ENCODE data around the gene ZNF138. TPM values are rescaled to one million over a fixed set of nuclear protein-coding genes. Genes with fewer than 3 reads are reported as not detected.
"Not testable (repeated sequence)": the region's sequence is repeated elsewhere in the genome, so short reads cannot be mapped to it uniquely, and the experiment has no call there.

ZNF138 gene
- total RNA-seq, 1 donor from 2014 or later, result 5.1 TPM

DNA sequence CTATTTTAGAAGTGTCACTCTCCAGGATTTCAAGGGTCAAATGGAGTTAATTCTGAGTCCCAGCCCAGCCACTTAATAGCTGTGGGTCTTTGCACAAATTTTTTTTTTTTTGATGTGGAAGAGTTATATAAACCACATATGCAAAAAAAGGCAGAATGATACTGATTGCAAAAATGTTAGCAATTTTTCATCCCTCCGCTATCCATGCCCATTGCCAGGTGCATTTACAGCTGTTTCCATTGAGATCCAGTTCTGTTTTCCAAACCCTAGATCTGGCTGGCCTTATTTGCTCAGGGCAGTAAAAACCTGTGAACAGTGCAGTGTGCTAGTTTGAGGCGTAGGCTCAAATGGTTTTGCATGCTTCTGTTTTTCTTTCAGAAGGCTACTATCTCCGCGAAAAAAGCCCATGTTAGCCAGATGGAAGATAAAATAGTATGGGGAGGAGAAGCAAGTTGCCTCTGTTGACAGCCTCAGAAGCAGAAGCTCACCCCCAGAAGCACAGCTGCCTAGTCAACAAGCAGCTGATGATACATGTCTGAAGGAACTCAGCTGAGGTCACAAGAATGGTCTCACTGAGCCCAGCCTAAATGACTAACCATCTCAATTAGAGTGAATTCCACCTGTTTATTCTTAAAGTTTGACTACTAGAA is 997 bp upstream of the ZNF138 start:
- intact Hi-C loops (cut with micrococcal nuclease), result no loop called here
- TF ChIP-seq CTCF (IDR thresholded peaks at IDR 0.05; ENCODE audit: borderline replicate concordance), result no peak
- Histone ChIP-seq H3K4me3 (no peak overlapping the region), H3K9me3 (replicated peaks) (no peaks in the 10 kb centered on the region), H3K4me1 (peaks cover 25% of the 10 kb centered on the region), H3K36me3 (no peaks in the 10 kb centered on the region), H3K27ac (replicated peaks) (no peak overlapping the region), H3K27me3 (ENCODE audit: low read depth) (no peaks in the 10 kb centered on the region)
- no peak for DNase-seq

DNA sequence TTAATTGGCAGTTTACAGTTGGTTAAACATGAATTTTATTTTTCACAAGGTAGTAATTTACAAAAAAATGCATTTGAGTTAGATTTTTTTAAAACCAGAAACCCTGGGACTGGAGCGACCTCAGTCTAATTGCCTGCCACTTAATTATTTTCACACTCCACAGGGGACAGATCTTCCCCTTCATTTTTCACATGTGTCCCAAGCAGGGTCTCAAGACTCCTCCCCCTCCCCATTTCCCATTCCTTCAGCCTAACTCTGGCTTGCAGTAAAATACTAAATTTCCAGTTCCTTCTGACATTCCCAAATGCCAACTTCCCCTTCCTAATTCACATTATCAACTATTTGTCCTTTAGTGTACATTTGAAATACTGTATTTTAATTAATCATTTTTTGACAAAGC is 948 bp downstream of the ZNF138 start:
- no peak for DNase-seq
- no peak for TF ChIP-seq CTCF (IDR thresholded peaks at IDR 0.05; ENCODE audit: borderline replicate concordance)
- Histone ChIP-seq H3K27ac (replicated peaks) (no peak overlapping the region), H3K4me1 (peaks cover 25% of the 10 kb centered on the region), H3K4me3 (peak overlapping the region; percentile 81), H3K27me3 (ENCODE audit: low read depth) (no peaks in the 10 kb centered on the region), H3K9me3 (replicated peaks) (no peaks in the 10 kb centered on the region), H3K36me3 (peaks cover 13% of the 10 kb centered on the region)
- intact Hi-C loops (cut with micrococcal nuclease), result no loop called here

DNA sequence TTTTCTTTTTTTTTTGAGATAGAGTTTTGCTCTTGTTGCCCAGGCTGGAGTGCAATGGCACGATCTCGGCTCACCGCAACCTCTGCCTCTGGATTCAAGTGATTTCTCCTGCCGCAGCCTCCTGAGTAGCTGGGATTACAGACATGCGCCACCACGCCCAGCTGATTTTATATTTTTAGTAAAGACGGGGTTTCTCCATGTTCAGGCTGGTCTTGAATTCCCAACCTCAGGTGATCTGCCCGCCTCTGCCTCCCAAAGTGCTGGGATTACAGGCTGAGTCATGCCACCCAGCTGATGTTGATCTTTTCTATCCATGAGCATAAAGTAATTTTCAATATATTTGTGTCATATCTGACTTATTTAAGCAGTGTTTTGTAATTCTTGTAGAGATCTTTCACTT is 4.9 kb downstream of the ZNF138 start:
- intact Hi-C loops (cut with micrococcal nuclease); DNase-seq; H3K27ac ChIP-seq (replicated peaks); H3K27me3 ChIP-seq (ENCODE audit: low read depth); H3K4me3 ChIP-seq; H3K9me3 ChIP-seq (replicated peaks): not testable (repeated sequence)
- peaks cover 47% of the 10 kb centered on the region for H3K4me1 ChIP-seq
- peaks cover 20% of the 10 kb centered on the region for H3K36me3 ChIP-seq

- no peaks in the 10 kb centered on the region for H3K27me3 ChIP-seq (ENCODE audit: low read depth)
- intact Hi-C loops (cut with micrococcal nuclease), result no loop called here
- H3K4me1 ChIP-seq, result peaks cover 27% of the 10 kb centered on the region
- no peak overlapping the region for H3K4me3 ChIP-seq
- H3K36me3 ChIP-seq, result peaks cover 20% of the 10 kb centered on the region
- no peaks in the 10 kb centered on the region for H3K9me3 ChIP-seq (replicated peaks)
- peak overlapping the region; percentile 29 for H3K27ac ChIP-seq (replicated peaks)
- no peak for TF ChIP-seq CTCF (IDR thresholded peaks at IDR 0.05; ENCODE audit: borderline replicate concordance)
- no peak for DNase-seq
These were observed 8.5 kb downstream of the ZNF138 start for GRCh38 chr7:64802699-64803098.

DNA sequence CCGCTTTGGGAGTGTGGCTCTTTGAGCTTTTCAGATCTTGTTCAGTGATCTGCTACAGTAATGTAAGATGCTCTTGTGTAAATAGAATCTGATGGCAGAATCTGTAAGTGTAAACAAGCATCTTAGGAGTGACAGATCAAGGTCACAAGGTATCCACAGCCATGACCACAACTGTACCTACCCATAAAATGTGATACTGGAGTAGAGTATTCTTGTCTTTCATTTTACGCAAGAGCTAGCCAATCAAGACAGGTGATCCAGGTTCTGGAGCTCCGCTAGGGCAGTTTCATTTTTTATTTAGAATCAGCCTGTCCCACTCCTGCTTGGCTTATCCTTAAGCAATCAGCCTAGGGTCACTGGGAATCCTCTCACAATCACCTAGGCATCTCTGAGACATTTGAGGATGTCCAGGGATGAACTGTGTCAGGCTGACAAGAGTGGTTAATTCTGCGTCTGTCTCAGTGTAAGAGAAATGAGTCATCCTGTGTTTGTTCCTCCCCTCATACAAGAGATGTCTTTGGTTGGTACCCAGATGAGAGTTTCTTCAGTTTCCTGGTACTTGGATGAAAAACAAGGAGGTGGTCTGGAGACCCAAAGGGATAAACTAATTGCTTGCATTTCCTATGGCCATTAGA is 13.6 kb downstream of the ZNF138 start:
- peaks cover 16% of the 10 kb centered on the region for H3K36me3 ChIP-seq
- intact Hi-C loops (cut with micrococcal nuclease), result no loop called here
- peaks cover 11% of the 10 kb centered on the region for H3K4me1 ChIP-seq
- no peak overlapping the region for H3K4me3 ChIP-seq
- no peak overlapping the region for H3K27ac ChIP-seq (replicated peaks)
- no peak for DNase-seq
- TF ChIP-seq CTCF (IDR thresholded peaks at IDR 0.05; ENCODE audit: borderline replicate concordance), result no peak
- no peaks in the 10 kb centered on the region for H3K9me3 ChIP-seq (replicated peaks)
- no peaks in the 10 kb centered on the region for H3K27me3 ChIP-seq (ENCODE audit: low read depth)

DNA sequence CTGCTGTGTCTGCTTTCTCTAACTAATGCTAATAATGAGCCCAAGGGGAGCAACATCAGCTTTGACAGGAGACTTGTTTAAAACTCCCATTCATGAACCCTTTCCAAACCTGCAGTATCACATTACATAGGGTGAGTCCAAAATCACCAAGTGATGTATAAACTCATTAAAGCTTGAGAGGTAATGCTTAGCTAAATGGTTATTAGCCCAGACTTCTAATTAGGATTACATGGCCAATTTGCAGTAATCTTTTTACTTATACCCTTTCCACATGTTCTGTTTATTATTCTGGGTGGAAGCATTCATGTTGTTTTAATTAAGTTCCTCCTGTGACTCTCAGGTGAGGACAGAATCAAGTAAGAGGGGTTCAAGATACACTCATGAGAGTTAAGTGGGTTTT is 17.5 kb downstream of the ZNF138 start:
- no peak for DNase-seq
- Histone ChIP-seq H3K36me3 (peaks cover 16% of the 10 kb centered on the region), H3K9me3 (replicated peaks) (no peaks in the 10 kb centered on the region), H3K4me1 (no peaks in the 10 kb centered on the region), H3K27ac (replicated peaks) (no peak overlapping the region), H3K4me3 (no peak overlapping the region), H3K27me3 (ENCODE audit: low read depth) (no peaks in the 10 kb centered on the region)
- intact Hi-C loops (cut with micrococcal nuclease), result no loop called here
- no peak for TF ChIP-seq CTCF (IDR thresholded peaks at IDR 0.05; ENCODE audit: borderline replicate concordance)

Measured in left ventricle myocardium inferior (tissue), 1 donor.